ELR (cell line): ENCODE results near the gene SLC44A3.
"Not testable (repeated sequence)": the region's sequence is repeated elsewhere in the genome, so short reads cannot be mapped to it uniquely, and the experiment has no call there.

Experiments used
- DNase-seq: peaks from one replicate; pipeline ENCODE4 v3.0.0-alpha.2; 2015; ENCODE audit warnings: low read depth

Gene SLC44A3

GRCh38 chr1:94840381-94840780 lies 20.2 kb downstream of the SLC44A3 start:
- DNase-seq, result not testable (repeated sequence)

- DNase-seq, result no peak
Measured at GRCh38 chr1:94840808-94841207, 20.7 kb downstream of the SLC44A3 start.

GRCh38 chr1:94843430-94843829 lies 23.3 kb downstream of the SLC44A3 start:
- no peak for DNase-seq

GRCh38 chr1:94843846-94844245 lies 23.7 kb downstream of the SLC44A3 start:
- no peak for DNase-seq

- DNase-seq, result no peak
Measured at GRCh38 chr1:94846308-94846707, 26.2 kb downstream of the SLC44A3 start.

- DNase-seq, result no peak
Measured at GRCh38 chr1:94851571-94851970, 31.4 kb downstream of the SLC44A3 start.

- peak; percentile 21 for DNase-seq
Measured at GRCh38 chr1:94852788-94853187, 32.6 kb downstream of the SLC44A3 start.

- peak; percentile 96 for DNase-seq
Measured at GRCh38 chr1:94854458-94855306, 34.5 kb downstream of the SLC44A3 start.

GRCh38 chr1:94855307-94855700 lies 35.1 kb downstream of the SLC44A3 start:
- no peak for DNase-seq

GRCh38 chr1:94856004-94856403 lies 35.8 kb downstream of the SLC44A3 start:
- DNase-seq, result no peak

GRCh38 chr1:94856868-94857267 lies 36.7 kb downstream of the SLC44A3 start:
- no peak for DNase-seq

- DNase-seq, result peak; percentile 63
Measured at GRCh38 chr1:94858276-94858675, 38.1 kb downstream of the SLC44A3 start.

- no peak for DNase-seq
Measured at GRCh38 chr1:94859174-94859573, 39.0 kb downstream of the SLC44A3 start.

- DNase-seq, result peak; percentile 15
Measured at GRCh38 chr1:94862718-94863117, 42.6 kb downstream of the SLC44A3 start.

GRCh38 chr1:94863297-94863911 lies 43.2 kb downstream of the SLC44A3 start:
- DNase-seq, result peak; percentile 64

GRCh38 chr1:94863919-94864318 lies 43.8 kb downstream of the SLC44A3 start:
- DNase-seq, result peak; percentile 95

GRCh38 chr1:94864821-94865220 lies 44.7 kb downstream of the SLC44A3 start:
- DNase-seq, result peak; percentile 29

GRCh38 chr1:94865360-94865759 lies 45.2 kb downstream of the SLC44A3 start:
- DNase-seq, result peak; percentile 13

- DNase-seq, result no peak
Measured at GRCh38 chr1:94866164-94866807, 46.1 kb downstream of the SLC44A3 start.

GRCh38 chr1:94871031-94871430 lies 50.9 kb downstream of the SLC44A3 start:
- DNase-seq, result peak; percentile 20

- no peak for DNase-seq
Measured at GRCh38 chr1:94872771-94873495, 52.8 kb downstream of the SLC44A3 start.
